Hepatocyte (in vitro differentiated cells): ENCODE data around the gene COL17A1. TPM values are rescaled to one million over a fixed set of nuclear protein-coding genes. Genes with fewer than 3 reads are reported as not detected.
A peak's percentile ranks its signal among the peaks of the same experiment; 100 is the strongest.

Source experiments
- DNase-seq: peaks from one replicate; pipeline ENCODE4 v3.0.0-alpha.2; 2016; ENCODE audit warnings: low spot score
- H2AFZ ChIP-seq: fragments of 200-600 bp; sonication (generic); 2 replicates; pipeline ENCODE4 v1.6.0; 2016; ENCODE audit warnings: antibody characterized with exemption, mild to moderate bottlenecking
- H3K27ac ChIP-seq: fragments of 200-600 bp; sonication (generic); 2 replicates; pipeline ENCODE4 v1.5.1; 2016; ENCODE audit warnings: mild to moderate bottlenecking
- H3K27me3 ChIP-seq: fragments of 200-600 bp; sonication (generic); 2 replicates; pipeline ENCODE4 v1.6.1; 2016
- H3K36me3 ChIP-seq: fragments of 200-600 bp; sonication (generic); replicated peaks from 2 replicates; pipeline ENCODE4 v1.5.1; 2016; ENCODE audit warnings: low read depth; ENCODE audit not compliant: insufficient read depth
- H3K4me1 ChIP-seq: fragments of 200-600 bp; sonication (generic); 2 replicates; pipeline ENCODE4 v1.5.1; 2016; ENCODE audit warnings: mild to moderate bottlenecking, moderate library complexity; ENCODE audit not compliant: insufficient read depth
- H3K4me2 ChIP-seq: fragments of 200-600 bp; sonication (generic); 2 replicates; pipeline ENCODE4 v1.6.0; 2016
- H3K4me3 ChIP-seq: fragments of 200-600 bp; sonication (generic); 2 replicates; pipeline ENCODE4 v1.5.1; 2016; ENCODE audit warnings: mild to moderate bottlenecking
- H3K79me2 ChIP-seq: fragments of 200-600 bp; sonication (generic); 2 replicates; pipeline ENCODE4 v1.6.0; 2017; ENCODE audit warnings: mild to moderate bottlenecking
- H3K9me2 ChIP-seq: fragments of 200-600 bp; sonication (generic); replicated peaks from 2 replicates; pipeline ENCODE4 v1.6.0; 2017; ENCODE audit warnings: mild to moderate bottlenecking; ENCODE audit not compliant: insufficient read depth
- H3K9me3 ChIP-seq: fragments of 200-600 bp; sonication (generic); 2 replicates; pipeline ENCODE4 v1.5.1; 2016; ENCODE audit warnings: low read depth, mild to moderate bottlenecking
- H4K20me1 ChIP-seq: fragments of 200-600 bp; sonication (generic); 2 replicates; pipeline ENCODE4 v1.6.0; 2016; ENCODE audit warnings: mild to moderate bottlenecking; ENCODE audit not compliant: insufficient read depth, poor library complexity, severe bottlenecking
- EZH2 ChIP-seq: fragments of 200-600 bp; sonication (generic); IDR thresholded peaks from 2 replicates; pipeline ENCODE4 v1.6.1; 2016; ENCODE audit warnings: antibody characterized with exemption, mild to moderate bottlenecking, borderline replicate concordance
- EZH2phosphoT487 ChIP-seq: fragments of 200-600 bp; sonication (generic); IDR thresholded peaks from one replicate; pipeline ENCODE4 v1.6.1; 2018; ENCODE audit warnings: antibody characterized with exemption, mild to moderate bottlenecking, low read depth, moderate library complexity; ENCODE audit not compliant: unreplicated experiment, severe bottlenecking
- WGBS: methylation state at CpG from one replicate; pipeline ENCODE4 v1.1.6; 2016; ENCODE audit warnings: low lambda C conversion rate; ENCODE audit errors: missing lambda C conversion rate; 5-methylcytosine and 5-hydroxymethylcytosine counted together
- polyA plus RNA-seq: library from polyadenylated mRNA; unstranded; fragments of >200 nt; fragmentation: Nextera tagmentation; extraction: Ambion mirVana; gene quantifications from 2 replicates; pipeline ENCODE4 v1.2.1, GENCODE V29; 2016
- total RNA-seq: library from RNA; depleted of rRNA; stranded (reverse); fragments of >200 nt; gene quantifications from 2 replicates; pipeline ENCODE4 v1.2.3, GENCODE V29; 2014
- TF ChIP-seq, protein P1 (sequence below): fragments of 200-600 bp; sonication (generic); IDR thresholded peaks from 2 replicates; pipeline ENCODE4 v1.5.1; 2016; ENCODE audit warnings: antibody characterized with exemption, mild to moderate bottlenecking; ENCODE audit not compliant: poor library complexity

COL17A1 gene
- total and polyA plus RNA-seq, 2 experiments from 2014 or later, result 3.3 to 7.5 TPM

- Histone ChIP-seq H2AFZ (peak overlapping the region; percentile 87), H3K79me2 (no peaks in the 10 kb centered on the region), H3K27ac (peak overlapping the region; percentile 98), H3K4me1 (peaks cover 7% of the 10 kb centered on the region), H3K27me3 (no peaks in the 10 kb centered on the region), H3K9me2 (no peaks in the 10 kb centered on the region), H4K20me1 (no peaks in the 10 kb centered on the region), H3K4me3 (no peak overlapping the region), H3K9me3 (no peaks in the 10 kb centered on the region), H3K4me2 (peak overlapping the region; percentile 82), H3K36me3 (no peaks in the 10 kb centered on the region)
- TF ChIP-seq EZH2phosphoT487 (no peak), EZH2 (no peak)
- TF ChIP-seq, protein P1, sequence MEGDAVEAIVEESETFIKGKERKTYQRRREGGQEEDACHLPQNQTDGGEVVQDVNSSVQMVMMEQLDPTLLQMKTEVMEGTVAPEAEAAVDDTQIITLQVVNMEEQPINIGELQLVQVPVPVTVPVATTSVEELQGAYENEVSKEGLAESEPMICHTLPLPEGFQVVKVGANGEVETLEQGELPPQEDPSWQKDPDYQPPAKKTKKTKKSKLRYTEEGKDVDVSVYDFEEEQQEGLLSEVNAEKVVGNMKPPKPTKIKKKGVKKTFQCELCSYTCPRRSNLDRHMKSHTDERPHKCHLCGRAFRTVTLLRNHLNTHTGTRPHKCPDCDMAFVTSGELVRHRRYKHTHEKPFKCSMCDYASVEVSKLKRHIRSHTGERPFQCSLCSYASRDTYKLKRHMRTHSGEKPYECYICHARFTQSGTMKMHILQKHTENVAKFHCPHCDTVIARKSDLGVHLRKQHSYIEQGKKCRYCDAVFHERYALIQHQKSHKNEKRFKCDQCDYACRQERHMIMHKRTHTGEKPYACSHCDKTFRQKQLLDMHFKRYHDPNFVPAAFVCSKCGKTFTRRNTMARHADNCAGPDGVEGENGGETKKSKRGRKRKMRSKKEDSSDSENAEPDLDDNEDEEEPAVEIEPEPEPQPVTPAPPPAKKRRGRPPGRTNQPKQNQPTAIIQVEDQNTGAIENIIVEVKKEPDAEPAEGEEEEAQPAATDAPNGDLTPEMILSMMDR, result no peak
- DNase-seq, result peak; percentile 8
- 39% methylated on average over 3 of the region's 3 CpGs for WGBS
Observed at GRCh38 chr10:104119996-104120395, 34.3 kb upstream of the COL17A1 start.

- no peaks in the 10 kb centered on the region for H3K27me3 ChIP-seq
Observed at GRCh38 chr10:104117839-104118323, 32.2 kb upstream of the COL17A1 start.

DNA sequence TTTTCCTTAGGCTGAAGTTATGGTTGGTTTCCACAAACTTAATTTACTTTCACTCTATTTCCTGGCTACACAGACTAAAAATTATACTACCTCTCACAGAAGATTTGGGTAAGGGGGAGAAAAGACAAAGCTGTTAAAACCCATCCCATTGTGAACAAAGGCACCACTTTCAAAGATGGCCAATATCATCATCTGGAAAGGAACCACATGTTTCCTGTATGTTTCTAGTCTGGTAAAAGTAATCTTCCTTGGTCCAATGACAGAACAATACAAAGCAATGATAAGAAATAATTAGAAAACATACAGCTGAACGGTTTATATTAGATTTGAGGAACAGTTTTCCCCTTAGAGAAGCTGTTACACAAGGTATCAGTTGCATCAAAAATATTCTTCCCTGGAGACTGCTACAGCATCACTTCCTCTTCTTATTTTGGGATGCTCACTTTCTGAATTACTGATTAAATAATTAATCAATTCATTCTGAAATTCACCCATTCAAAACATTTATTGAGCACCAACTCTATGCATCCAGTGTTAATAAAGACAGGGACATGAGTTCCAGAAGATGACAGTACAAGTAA, 27.8 kb upstream of the COL17A1 start:
- H2AFZ ChIP-seq, result no peak overlapping the region
- H3K36me3 ChIP-seq, result no peaks in the 10 kb centered on the region
- H3K9me2 ChIP-seq, result no peaks in the 10 kb centered on the region
- no peaks in the 10 kb centered on the region for H3K79me2 ChIP-seq
- no peaks in the 10 kb centered on the region for H3K27me3 ChIP-seq
- H3K4me2 ChIP-seq, result no peak overlapping the region
- TF ChIP-seq EZH2phosphoT487 (no peak), EZH2 (no peak)
- TF ChIP-seq, protein P1, result no peak
- no peaks in the 10 kb centered on the region for H4K20me1 ChIP-seq
- DNase-seq, result no peak
- no peaks in the 10 kb centered on the region for H3K9me3 ChIP-seq
- H3K27ac ChIP-seq, result no peak overlapping the region
- no peak overlapping the region for H3K4me3 ChIP-seq
- 84% methylated on average over 1 of the region's 1 CpG for WGBS
- H3K4me1 ChIP-seq, result no peaks in the 10 kb centered on the region

More at GRCh38 chr10:104117839-104118323, 32.2 kb upstream of the COL17A1 start:
- no peak overlapping the region for H3K4me3 ChIP-seq
- H3K4me1 ChIP-seq, result peaks cover 7% of the 10 kb centered on the region
- DNase-seq, result peak; percentile 14
- no peaks in the 10 kb centered on the region for H3K79me2 ChIP-seq
- H3K27ac ChIP-seq, result peak overlapping the region; percentile 41
- no peak for TF ChIP-seq EZH2
- TF ChIP-seq, protein P1, result no peak
- no peak for TF ChIP-seq EZH2phosphoT487
- 79% methylated on average over 4 of the region's 4 CpGs for WGBS
- no peaks in the 10 kb centered on the region for H3K36me3 ChIP-seq
- no peaks in the 10 kb centered on the region for H4K20me1 ChIP-seq
- H3K4me2 ChIP-seq, result no peak overlapping the region
- no peaks in the 10 kb centered on the region for H3K9me2 ChIP-seq
- H3K9me3 ChIP-seq, result no peaks in the 10 kb centered on the region
- H2AFZ ChIP-seq, result no peak overlapping the region
